MM.1S (cell line): ENCODE results near the gene PTPRD.

Experiments
- EZH2 ChIP-seq: fragments of 300-600 bp; sonication (generic); optimal IDR thresholded peaks from 2 replicates; pipeline ENCODE3; 2017; ENCODE audit warnings: low read depth, mild to moderate bottlenecking, antibody characterized with exemption, low read length, mixed read lengths
- EZH2phosphoT487 ChIP-seq: fragments of 300-600 bp; sonication (generic); IDR thresholded peaks from 2 replicates; pipeline ENCODE4 v1.6.1; 2018; ENCODE audit warnings: antibody characterized with exemption, low read length
- TF ChIP-seq, protein P1 (sequence below): fragments of 300-600 bp; sonication (generic); IDR thresholded peaks from 2 replicates; pipeline ENCODE4 v1.5.1; 2016; ENCODE audit warnings: antibody characterized with exemption, low read length, mixed read lengths

DNA sequence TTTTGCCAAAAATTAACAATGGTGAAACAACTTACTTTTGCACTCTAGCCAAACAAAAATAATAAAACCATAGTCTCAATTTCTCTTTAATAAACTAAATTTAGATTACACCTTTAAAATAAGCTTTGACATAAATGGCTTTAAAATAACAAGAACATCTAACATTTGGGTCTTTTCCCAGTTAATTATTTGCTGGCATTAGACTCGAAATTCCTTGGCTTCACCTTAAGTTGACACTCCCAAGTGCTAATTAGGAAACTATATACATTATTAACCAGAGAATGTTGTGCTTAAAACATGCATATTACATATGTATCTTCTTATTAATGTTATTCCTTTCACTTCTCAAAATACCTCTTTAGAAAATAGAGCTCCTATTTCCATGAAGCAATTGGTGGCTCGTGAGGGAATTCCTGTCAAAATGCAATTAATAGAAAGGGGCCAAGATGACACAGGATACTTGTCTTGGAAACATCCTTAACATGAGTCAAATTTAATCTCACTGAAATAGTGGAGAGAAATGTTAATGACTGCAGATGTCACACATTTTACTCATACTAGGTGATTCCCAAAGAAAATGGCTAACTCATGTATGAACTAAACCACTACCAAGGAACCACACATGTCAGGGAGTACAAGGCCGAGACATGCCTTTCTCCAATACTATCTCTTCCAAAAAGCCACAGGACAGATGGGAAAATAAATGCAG, 1880.3 kb downstream of the PTPRD start:
- TF ChIP-seq, protein P1, sequence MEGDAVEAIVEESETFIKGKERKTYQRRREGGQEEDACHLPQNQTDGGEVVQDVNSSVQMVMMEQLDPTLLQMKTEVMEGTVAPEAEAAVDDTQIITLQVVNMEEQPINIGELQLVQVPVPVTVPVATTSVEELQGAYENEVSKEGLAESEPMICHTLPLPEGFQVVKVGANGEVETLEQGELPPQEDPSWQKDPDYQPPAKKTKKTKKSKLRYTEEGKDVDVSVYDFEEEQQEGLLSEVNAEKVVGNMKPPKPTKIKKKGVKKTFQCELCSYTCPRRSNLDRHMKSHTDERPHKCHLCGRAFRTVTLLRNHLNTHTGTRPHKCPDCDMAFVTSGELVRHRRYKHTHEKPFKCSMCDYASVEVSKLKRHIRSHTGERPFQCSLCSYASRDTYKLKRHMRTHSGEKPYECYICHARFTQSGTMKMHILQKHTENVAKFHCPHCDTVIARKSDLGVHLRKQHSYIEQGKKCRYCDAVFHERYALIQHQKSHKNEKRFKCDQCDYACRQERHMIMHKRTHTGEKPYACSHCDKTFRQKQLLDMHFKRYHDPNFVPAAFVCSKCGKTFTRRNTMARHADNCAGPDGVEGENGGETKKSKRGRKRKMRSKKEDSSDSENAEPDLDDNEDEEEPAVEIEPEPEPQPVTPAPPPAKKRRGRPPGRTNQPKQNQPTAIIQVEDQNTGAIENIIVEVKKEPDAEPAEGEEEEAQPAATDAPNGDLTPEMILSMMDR = no peak
- TF ChIP-seq EZH2phosphoT487 (no peak), EZH2 (no peak)
